Karpas-422 (cell line): ENCODE measurements around the gene WNT1. TPM values are rescaled to one million over a fixed set of nuclear protein-coding genes. Genes with fewer than 3 reads are reported as not detected.
A peak's percentile ranks its signal among the peaks of the same experiment; 100 is the strongest.

ENCODE experiments used
- DNase-seq: peaks from one replicate; pipeline ENCODE4 v3.0.0-alpha.2; 2015
- H2AFZ ChIP-seq: fragments of 200-600 bp; sonication (generic); 2 replicates; pipeline ENCODE4 v1.6.1; 2014; ENCODE audit warnings: antibody characterized with exemption, low read length, mixed read lengths
- H3K27ac ChIP-seq: fragments of 200-600 bp; sonication (generic); 2 replicates; pipeline ENCODE4 v1.5.1; 2014; ENCODE audit warnings: mild to moderate bottlenecking, low read length, moderate library complexity
- H3K27me3 ChIP-seq: fragments of 200-600 bp; sonication (generic); 2 replicates; pipeline ENCODE4 v1.6.1; 2014; ENCODE audit warnings: low read length, mixed read lengths
- H3K36me3 ChIP-seq: fragments of 200-600 bp; sonication (generic); 2 replicates; pipeline ENCODE4 v1.6.1; 2014; ENCODE audit warnings: low read length, mixed read lengths; ENCODE audit not compliant: insufficient read depth
- H3K4me1 ChIP-seq: fragments of 200-600 bp; sonication (generic); 2 replicates; pipeline ENCODE4 v1.6.1; 2014; ENCODE audit warnings: mild to moderate bottlenecking, low read length, mixed read lengths
- H3K4me2 ChIP-seq: fragments of 200-600 bp; sonication (generic); 2 replicates; pipeline ENCODE4 v1.6.1; 2014; ENCODE audit warnings: low read length, low read depth, mild to moderate bottlenecking; ENCODE audit not compliant: poor library complexity, severe bottlenecking
- H3K4me3 ChIP-seq: fragments of 200-600 bp; sonication (generic); 2 replicates; pipeline ENCODE4 v1.5.1; 2014; ENCODE audit warnings: mild to moderate bottlenecking, antibody characterized with exemption, low read length, mixed read lengths
- H3K79me2 ChIP-seq: fragments of 200-600 bp; sonication (generic); 2 replicates; pipeline ENCODE4 v1.6.1; 2014; ENCODE audit warnings: mild to moderate bottlenecking, low read length, mixed read lengths
- H3K9ac ChIP-seq: fragments of 200-600 bp; sonication (generic); 2 replicates; pipeline ENCODE4 v1.6.0; 2014; ENCODE audit warnings: low read length
- H3K9me2 ChIP-seq: fragments of 200-600 bp; sonication (generic), shearing (Covaris generic); replicated peaks from 2 replicates; pipeline ENCODE4 v1.6.0; 2014; ENCODE audit warnings: mild to moderate bottlenecking, low read length, moderate library complexity; ENCODE audit not compliant: insufficient read depth
- H3K9me3 ChIP-seq: fragments of 300-700, 200-600 bp; sonication (generic); 2 replicates; pipeline ENCODE4 v1.6.1; 2014; ENCODE audit warnings: low read length, mixed read lengths
- H4K20me1 ChIP-seq: fragments of 200-600 bp; sonication (generic); 2 replicates; pipeline ENCODE4 v1.6.1; 2014; ENCODE audit warnings: mild to moderate bottlenecking, antibody characterized with exemption, low read length, low read depth; ENCODE audit not compliant: insufficient read depth
- total RNA-seq: library from RNA; depleted of rRNA; stranded (reverse); fragments of >200 nt; shearing (Covaris generic); gene quantifications from 2 replicates; pipeline ENCODE4 v1.2.3, GENCODE V29; 2014; ENCODE audit warnings: low replicate concordance

The WNT1 gene
- total RNA-seq, 1 experiment from 2014 or later, result not detected

DNA sequence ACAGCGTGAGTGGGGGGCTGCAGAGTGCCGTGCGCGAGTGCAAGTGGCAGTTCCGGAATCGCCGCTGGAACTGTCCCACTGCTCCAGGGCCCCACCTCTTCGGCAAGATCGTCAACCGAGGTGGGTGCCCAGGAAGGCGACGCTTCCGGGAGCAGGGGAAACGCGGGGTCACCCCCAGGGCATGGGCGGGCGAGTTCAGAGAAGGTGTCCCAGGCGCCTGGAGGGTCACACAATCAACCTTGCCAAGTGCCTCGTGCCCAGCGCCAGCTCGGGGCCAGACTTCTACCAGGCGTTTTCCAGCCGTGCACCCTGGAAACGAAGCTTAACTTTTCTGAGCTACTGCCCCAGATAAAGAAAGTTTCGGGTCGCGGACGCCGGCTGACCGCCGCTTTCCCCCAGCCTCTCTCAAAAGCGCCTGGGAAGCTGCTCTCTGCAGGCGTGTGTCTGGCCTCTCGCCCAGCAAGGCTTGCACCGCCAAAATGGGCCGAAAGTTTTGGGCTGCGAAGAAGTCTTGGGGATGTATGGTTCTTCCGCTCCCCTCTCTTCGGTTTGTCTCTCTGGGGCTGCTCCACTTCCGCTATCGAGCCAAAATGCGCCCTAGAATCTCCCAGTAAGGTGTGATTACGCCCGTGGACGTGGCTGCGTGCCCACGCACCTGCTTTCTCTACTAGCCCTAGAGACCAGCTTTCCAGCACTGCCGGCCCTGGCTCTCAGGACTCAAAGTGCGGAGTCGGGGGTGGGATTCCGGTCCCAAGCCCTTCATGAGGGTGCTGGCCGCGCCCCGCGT is 1.7 kb downstream of the WNT1 start:
- Histone ChIP-seq H3K9me2 (no peaks in the 10 kb centered on the region), H3K36me3 (no peaks in the 10 kb centered on the region), H3K79me2 (no peaks in the 10 kb centered on the region), H3K27me3 (no peaks in the 10 kb centered on the region), H3K4me1 (peaks cover 16% of the 10 kb centered on the region), H3K9me3 (no peaks in the 10 kb centered on the region), H2AFZ (peak overlapping the region; percentile 24; the same call in 1 of the 2 replicates), H4K20me1 (no peaks in the 10 kb centered on the region), H3K4me3 (peak overlapping the region; percentile 47; the same call in 1 of the 2 replicates), H3K4me2 (peak overlapping the region; percentile 57), H3K9ac (peak overlapping the region; percentile 45), H3K27ac (no peak overlapping the region)
- peak; percentile 42 for DNase-seq

DNA sequence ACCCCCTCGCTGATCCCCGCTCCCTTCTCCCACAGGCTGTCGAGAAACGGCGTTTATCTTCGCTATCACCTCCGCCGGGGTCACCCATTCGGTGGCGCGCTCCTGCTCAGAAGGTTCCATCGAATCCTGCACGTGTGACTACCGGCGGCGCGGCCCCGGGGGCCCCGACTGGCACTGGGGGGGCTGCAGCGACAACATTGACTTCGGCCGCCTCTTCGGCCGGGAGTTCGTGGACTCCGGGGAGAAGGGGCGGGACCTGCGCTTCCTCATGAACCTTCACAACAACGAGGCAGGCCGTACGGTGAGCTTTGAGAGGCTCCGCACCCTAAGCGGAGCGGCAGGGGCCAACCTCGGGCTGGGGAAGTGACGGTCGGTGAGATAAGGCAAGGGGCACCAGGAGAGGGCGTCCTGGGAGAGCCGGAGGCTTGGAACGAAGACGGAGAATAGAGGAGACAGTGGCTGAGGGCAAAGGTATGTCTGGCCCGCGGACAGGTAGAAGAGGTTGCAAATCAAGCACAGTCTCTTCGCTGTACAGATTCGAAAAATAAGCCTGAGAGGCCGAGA is 2.3 kb downstream of the WNT1 start:
- Histone ChIP-seq H2AFZ (no peak overlapping the region), H3K4me1 (peaks cover 18% of the 10 kb centered on the region)
- DNase-seq, result no peak

DNA sequence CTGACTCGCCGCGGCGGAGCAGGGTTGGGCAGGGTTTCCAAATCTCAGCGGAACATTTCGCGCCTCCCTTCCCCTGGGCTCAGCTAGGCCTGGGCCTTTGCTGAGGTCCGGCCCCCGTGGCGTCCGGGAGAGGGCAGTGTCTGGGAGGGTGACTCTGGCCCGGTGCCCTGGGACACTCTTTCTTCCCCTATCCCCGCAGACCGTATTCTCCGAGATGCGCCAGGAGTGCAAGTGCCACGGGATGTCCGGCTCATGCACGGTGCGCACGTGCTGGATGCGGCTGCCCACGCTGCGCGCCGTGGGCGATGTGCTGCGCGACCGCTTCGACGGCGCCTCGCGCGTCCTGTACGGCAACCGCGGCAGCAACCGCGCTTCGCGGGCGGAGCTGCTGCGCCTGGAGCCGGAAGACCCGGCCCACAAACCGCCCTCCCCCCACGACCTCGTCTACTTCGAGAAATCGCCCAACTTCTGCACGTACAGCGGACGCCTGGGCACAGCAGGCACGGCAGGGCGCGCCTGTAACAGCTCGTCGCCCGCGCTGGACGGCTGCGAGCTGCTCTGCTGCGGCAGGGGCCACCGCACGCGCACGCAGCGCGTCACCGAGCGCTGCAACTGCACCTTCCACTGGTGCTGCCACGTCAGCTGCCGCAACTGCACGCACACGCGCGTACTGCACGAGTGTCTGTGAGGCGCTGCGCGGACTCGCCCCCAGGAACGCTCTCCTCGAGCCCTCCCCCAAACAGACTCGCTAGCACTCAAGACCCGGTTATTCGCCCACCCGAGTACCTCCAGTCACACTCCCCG is 3.0 kb downstream of the WNT1 start:
- Histone ChIP-seq H3K9ac (no peak overlapping the region), H3K27me3 (no peaks in the 10 kb centered on the region), H3K9me2 (no peaks in the 10 kb centered on the region), H3K36me3 (no peaks in the 10 kb centered on the region), H3K4me1 (peaks cover 23% of the 10 kb centered on the region), H4K20me1 (no peaks in the 10 kb centered on the region), H3K27ac (no peak overlapping the region), H3K4me3 (no peak overlapping the region), H2AFZ (no peak overlapping the region), H3K9me3 (no peaks in the 10 kb centered on the region), H3K4me2 (no peak overlapping the region), H3K79me2 (no peaks in the 10 kb centered on the region)
- DNase-seq, result no peak

More for the DNA sequence above, 2.3 kb downstream of the WNT1 start:
- no peak overlapping the region for H3K27ac ChIP-seq
- H3K9ac ChIP-seq, result no peak overlapping the region
- no peaks in the 10 kb centered on the region for H3K27me3 ChIP-seq
- H3K4me2 ChIP-seq, result no peak overlapping the region
- no peaks in the 10 kb centered on the region for H3K36me3 ChIP-seq
- H3K9me3 ChIP-seq, result no peaks in the 10 kb centered on the region
- no peaks in the 10 kb centered on the region for H3K9me2 ChIP-seq
- H4K20me1 ChIP-seq, result no peaks in the 10 kb centered on the region
- no peak overlapping the region for H3K4me3 ChIP-seq
- H3K79me2 ChIP-seq, result no peaks in the 10 kb centered on the region

GRCh38 chr12:48981757-48982157 is 3.6 kb downstream of the WNT1 start:
- H2AFZ ChIP-seq, result no peak overlapping the region
- no peak overlapping the region for H3K4me3 ChIP-seq
- peaks cover 23% of the 10 kb centered on the region for H3K4me1 ChIP-seq
- DNase-seq, result no peak
- no peaks in the 10 kb centered on the region for H3K9me3 ChIP-seq
- no peak overlapping the region for H3K4me2 ChIP-seq
- H4K20me1 ChIP-seq, result no peaks in the 10 kb centered on the region
- no peaks in the 10 kb centered on the region for H3K27me3 ChIP-seq
- no peak overlapping the region for H3K27ac ChIP-seq
- H3K79me2 ChIP-seq, result no peaks in the 10 kb centered on the region
- no peak overlapping the region for H3K9ac ChIP-seq
- H3K36me3 ChIP-seq, result no peaks in the 10 kb centered on the region
- no peaks in the 10 kb centered on the region for H3K9me2 ChIP-seq

- no peak for DNase-seq
- H3K27me3 ChIP-seq, result no peaks in the 10 kb centered on the region
- no peaks in the 10 kb centered on the region for H3K9me3 ChIP-seq
- no peaks in the 10 kb centered on the region for H3K36me3 ChIP-seq
- no peak overlapping the region for H3K9ac ChIP-seq
- H4K20me1 ChIP-seq, result no peaks in the 10 kb centered on the region
- no peak overlapping the region for H3K4me3 ChIP-seq
- H3K79me2 ChIP-seq, result no peaks in the 10 kb centered on the region
- H3K9me2 ChIP-seq, result no peaks in the 10 kb centered on the region
- H3K4me1 ChIP-seq, result peaks cover 23% of the 10 kb centered on the region
- no peak overlapping the region for H3K4me2 ChIP-seq
- no peak overlapping the region for H3K27ac ChIP-seq
- no peak overlapping the region for H2AFZ ChIP-seq
Measured at GRCh38 chr12:48982397-48983080, 4.4 kb downstream of the WNT1 start.

GRCh38 chr12:48985475-48985897 is 7.4 kb downstream of the WNT1 start:
- Histone ChIP-seq H3K4me1 (peaks cover 13% of the 10 kb centered on the region), H3K4me2 (no peak overlapping the region), H3K79me2 (no peaks in the 10 kb centered on the region), H3K36me3 (no peaks in the 10 kb centered on the region), H3K27ac (no peak overlapping the region), H3K27me3 (no peaks in the 10 kb centered on the region), H3K9me3 (no peaks in the 10 kb centered on the region), H2AFZ (no peak overlapping the region), H3K9me2 (no peaks in the 10 kb centered on the region), H3K4me3 (no peak overlapping the region), H4K20me1 (no peaks in the 10 kb centered on the region), H3K9ac (no peak overlapping the region)
- DNase-seq, result no peak

GRCh38 chr12:48985901-48986300 is 7.8 kb downstream of the WNT1 start:
- H4K20me1 ChIP-seq, result no peaks in the 10 kb centered on the region
- H3K27me3 ChIP-seq, result no peaks in the 10 kb centered on the region

More at GRCh38 chr12:48985901-48986300, 7.8 kb downstream of the WNT1 start:
- Histone ChIP-seq H3K9me2 (no peaks in the 10 kb centered on the region), H3K4me3 (no peak overlapping the region), H3K36me3 (no peaks in the 10 kb centered on the region), H3K9ac (no peak overlapping the region), H3K9me3 (no peaks in the 10 kb centered on the region), H3K4me2 (no peak overlapping the region), H3K27ac (no peak overlapping the region), H3K4me1 (peaks cover 13% of the 10 kb centered on the region), H2AFZ (no peak overlapping the region), H3K79me2 (no peaks in the 10 kb centered on the region)
- DNase-seq, result no peak
